ENCODE results near the gene EMC1.
"Not testable (repeated sequence)": the region's sequence is repeated elsewhere in the genome, so short reads cannot be mapped to it uniquely, and the experiment has no call there.

The EMC1 gene

GRCh38 chr1:19251305-19252196 is at the start of gene EMC1, which contains the start of gene MRTO4:
TSS of gene EMC1 (minus strand) at chr1:19251524. CDS start at chr1:19251509, 15 bp downstream.
TSS of gene MRTO4 (plus strand) at chr1:19251805. CDS start at chr1:19251836, 31 bp downstream.
- peak; percentile 88 for DNase-seq

- peak; percentile 86 for DNase-seq
Observed at GRCh38 chr1:19300211-19300610, 48.9 kb upstream of the EMC1 start.

GRCh38 chr1:19294638-19295037 is 43.3 kb upstream of the EMC1 start:
- no peak for DNase-seq

- DNase-seq, result no peak
Observed at GRCh38 chr1:19289244-19289643, 37.9 kb upstream of the EMC1 start.

- not testable (repeated sequence) for DNase-seq
Observed at GRCh38 chr1:19288324-19289241, 37.3 kb upstream of the EMC1 start, which contains the start of gene AKR7A3. TSS of gene AKR7A3 (minus strand) at chr1:19288770. CDS start at chr1:19288709, 61 bp downstream.

GRCh38 chr1:19287436-19288185 is 36.3 kb upstream of the EMC1 start:
- DNase-seq, result no peak

- not testable (repeated sequence) for DNase-seq
Observed at GRCh38 chr1:19285807-19286206, 34.5 kb upstream of the EMC1 start.

- not testable (repeated sequence) for DNase-seq
Observed at GRCh38 chr1:19285366-19285765, 34.0 kb upstream of the EMC1 start.

GRCh38 chr1:19284881-19285280 is 33.6 kb upstream of the EMC1 start:
- no peak for DNase-seq

GRCh38 chr1:19283891-19284290 is 32.6 kb upstream of the EMC1 start:
- no peak for DNase-seq

- no peak for DNase-seq
Observed at GRCh38 chr1:19274636-19275035, 23.3 kb upstream of the EMC1 start.

GRCh38 chr1:19273844-19274531 is 22.7 kb upstream of the EMC1 start:
- not testable (repeated sequence) for DNase-seq

- no peak for DNase-seq
Observed at GRCh38 chr1:19273106-19273843, 22.0 kb upstream of the EMC1 start.

- DNase-seq, result no peak
Observed at GRCh38 chr1:19272064-19272463, 20.7 kb upstream of the EMC1 start.

- DNase-seq, result not testable (repeated sequence)
Observed at GRCh38 chr1:19270343-19270730, 19.0 kb upstream of the EMC1 start.

GRCh38 chr1:19269427-19270342 is 18.4 kb upstream of the EMC1 start:
- not testable (repeated sequence) for DNase-seq

GRCh38 chr1:19268445-19268844 is 17.1 kb upstream of the EMC1 start:
- DNase-seq, result no peak

GRCh38 chr1:19262744-19263143 is 11.4 kb upstream of the EMC1 start:
- DNase-seq, result no peak

- no peak for DNase-seq
Observed at GRCh38 chr1:19262047-19262446, 10.7 kb upstream of the EMC1 start.

Measured in NCI-H2171 (cell line).